ENCODE measurements around the gene OBSCN.

- TF ChIP-seq POLR2A (IDR thresholded peaks at IDR 0.05): no peak
- TF ChIP-seq, protein P1, sequence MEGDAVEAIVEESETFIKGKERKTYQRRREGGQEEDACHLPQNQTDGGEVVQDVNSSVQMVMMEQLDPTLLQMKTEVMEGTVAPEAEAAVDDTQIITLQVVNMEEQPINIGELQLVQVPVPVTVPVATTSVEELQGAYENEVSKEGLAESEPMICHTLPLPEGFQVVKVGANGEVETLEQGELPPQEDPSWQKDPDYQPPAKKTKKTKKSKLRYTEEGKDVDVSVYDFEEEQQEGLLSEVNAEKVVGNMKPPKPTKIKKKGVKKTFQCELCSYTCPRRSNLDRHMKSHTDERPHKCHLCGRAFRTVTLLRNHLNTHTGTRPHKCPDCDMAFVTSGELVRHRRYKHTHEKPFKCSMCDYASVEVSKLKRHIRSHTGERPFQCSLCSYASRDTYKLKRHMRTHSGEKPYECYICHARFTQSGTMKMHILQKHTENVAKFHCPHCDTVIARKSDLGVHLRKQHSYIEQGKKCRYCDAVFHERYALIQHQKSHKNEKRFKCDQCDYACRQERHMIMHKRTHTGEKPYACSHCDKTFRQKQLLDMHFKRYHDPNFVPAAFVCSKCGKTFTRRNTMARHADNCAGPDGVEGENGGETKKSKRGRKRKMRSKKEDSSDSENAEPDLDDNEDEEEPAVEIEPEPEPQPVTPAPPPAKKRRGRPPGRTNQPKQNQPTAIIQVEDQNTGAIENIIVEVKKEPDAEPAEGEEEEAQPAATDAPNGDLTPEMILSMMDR (IDR thresholded peaks at IDR 0.05): no peak
- TF ChIP-seq POLR2AphosphoS5 (IDR thresholded peaks at IDR 0.05): no peak
Measured at GRCh38 chr1:228400237-228400651, 192.4 kb downstream of the OBSCN start.

All from prostate gland (tissue), 2 donors.